ENCODE results near the gene GTPBP10. TPM values are rescaled to one million over a fixed set of nuclear protein-coding genes. Genes with fewer than 3 reads are reported as not detected.

Gene GTPBP10
- 10 to 100 TPM; 26.6 to 29.1 TPM for total RNA-seq

GRCh38 chr7:90346336-90347125, at the start of gene GTPBP10:
TSS of gene GTPBP10 (plus strand) at chr7:90346716. CDS start at chr7:90346742, 26 bp downstream.
- Mint-ChIP-seq H3K4me1 (peaks cover 31% of the 10 kb centered on the region), H3K4me3 (peak within 1 kb of the TSS; percentile 94), H3K27ac (peak within 1 kb of the TSS; percentile 98), H3K36me3 (peaks cover 22% of the 10 kb centered on the region), H3K27me3 (no peaks in the 10 kb centered on the region), H3K9me3 (ENCODE audit: low read depth) (no peaks in the 10 kb centered on the region)
- CTCF ChIA-PET = interaction anchor here (0.9 to 2.3 kb wide), 8 partner anchors 8 to 192 kb away, joined by 3 to 11 read pairs (median 3); partner anchors contain the start of genes FAM237B and STEAP1
- ATAC-seq (peak; percentile 99), DNase-seq (peak; percentile 95)

- H3K27me3 Mint-ChIP-seq = peaks cover 3% of the 10 kb centered on the region
- CTCF ChIA-PET = interaction anchor here (1.6 kb wide), 1 partner anchor 144 kb away, joined by 8 read pairs; the partner anchor contains the start of gene STEAP1
- no peaks in the 10 kb centered on the region for H3K9me3 Mint-ChIP-seq (ENCODE audit: low read depth)
- no peak overlapping the region for H3K4me3 Mint-ChIP-seq
- H3K36me3 Mint-ChIP-seq = no peaks in the 10 kb centered on the region
- H3K4me1 Mint-ChIP-seq = no peaks in the 10 kb centered on the region
- DNase-seq (no peak), ATAC-seq (peak; percentile 57)
- no peak overlapping the region for H3K27ac Mint-ChIP-seq
Measured at GRCh38 chr7:90298145-90299038, 48.1 kb upstream of the GTPBP10 start.

GRCh38 chr7:90303241-90303640, 43.3 kb upstream of the GTPBP10 start:
- DNase-seq (no peak), ATAC-seq (no peak)
- Mint-ChIP-seq H3K27ac (no peak overlapping the region), H3K36me3 (no peaks in the 10 kb centered on the region), H3K4me3 (no peak overlapping the region), H3K9me3 (ENCODE audit: low read depth) (no peaks in the 10 kb centered on the region), H3K4me1 (no peaks in the 10 kb centered on the region), H3K27me3 (peaks cover 2% of the 10 kb centered on the region)
- CTCF ChIA-PET = no interaction called here

GRCh38 chr7:90309872-90310271, 36.6 kb upstream of the GTPBP10 start:
- ATAC-seq = no peak
- Mint-ChIP-seq H3K9me3 (ENCODE audit: low read depth) (no peaks in the 10 kb centered on the region), H3K36me3 (no peaks in the 10 kb centered on the region), H3K4me1 (no peaks in the 10 kb centered on the region), H3K4me3 (no peak overlapping the region), H3K27me3 (peaks cover 7% of the 10 kb centered on the region), H3K27ac (no peak overlapping the region)
- CTCF ChIA-PET = no interaction called here
- no peak for DNase-seq

- H3K27me3 Mint-ChIP-seq = peaks cover 11% of the 10 kb centered on the region
- no peak for ATAC-seq
- CTCF ChIA-PET = no interaction called here
- no peaks in the 10 kb centered on the region for H3K9me3 Mint-ChIP-seq (ENCODE audit: low read depth)
- H3K36me3 Mint-ChIP-seq = no peaks in the 10 kb centered on the region
- H3K4me1 Mint-ChIP-seq = no peaks in the 10 kb centered on the region
- H3K4me3 Mint-ChIP-seq = no peak overlapping the region
- H3K27ac Mint-ChIP-seq = no peak overlapping the region
- DNase-seq = no peak
Measured at GRCh38 chr7:90311175-90311574, 35.3 kb upstream of the GTPBP10 start.

GRCh38 chr7:90312745-90313144, 33.8 kb upstream of the GTPBP10 start:
- Mint-ChIP-seq H3K27me3 (peaks cover 21% of the 10 kb centered on the region), H3K27ac (no peak overlapping the region), H3K4me3 (no peak overlapping the region), H3K36me3 (no peaks in the 10 kb centered on the region), H3K9me3 (ENCODE audit: low read depth) (no peaks in the 10 kb centered on the region), H3K4me1 (no peaks in the 10 kb centered on the region)
- ATAC-seq (no peak), DNase-seq (no peak)
- CTCF ChIA-PET = interaction anchor here (1.0 to 1.7 kb wide), 4 partner anchors 9 to 115 kb away, joined by 3 to 13 read pairs (median 4); partner anchors contain the start of gene STEAP2

GRCh38 chr7:90313907-90314306, 32.6 kb upstream of the GTPBP10 start:
- CTCF ChIA-PET = interaction anchor here (0.8 kb wide), 1 partner anchor 112 kb away, joined by 3 read pairs; no protein-coding TSS in a partner anchor
- Mint-ChIP-seq H3K36me3 (no peaks in the 10 kb centered on the region), H3K27ac (no peak overlapping the region), H3K4me3 (no peak overlapping the region), H3K9me3 (ENCODE audit: low read depth) (no peaks in the 10 kb centered on the region), H3K4me1 (no peaks in the 10 kb centered on the region), H3K27me3 (peaks cover 27% of the 10 kb centered on the region)
- no peak for ATAC-seq
- no peak for DNase-seq

GRCh38 chr7:90320014-90320413, 26.5 kb upstream of the GTPBP10 start:
- H3K9me3 Mint-ChIP-seq (ENCODE audit: low read depth) = no peaks in the 10 kb centered on the region
- CTCF ChIA-PET = no interaction called here
- no peak overlapping the region for H3K4me3 Mint-ChIP-seq
- no peak overlapping the region for H3K27ac Mint-ChIP-seq
- no peak for ATAC-seq
- peaks cover 61% of the 10 kb centered on the region for H3K27me3 Mint-ChIP-seq
- H3K4me1 Mint-ChIP-seq = peaks cover 7% of the 10 kb centered on the region
- no peaks in the 10 kb centered on the region for H3K36me3 Mint-ChIP-seq
- DNase-seq = no peak

- no peak for DNase-seq
- H3K36me3 Mint-ChIP-seq = no peaks in the 10 kb centered on the region
- CTCF ChIA-PET = no interaction called here
- H3K4me3 Mint-ChIP-seq = no peak overlapping the region
- no peak for ATAC-seq
- H3K9me3 Mint-ChIP-seq (ENCODE audit: low read depth) = no peaks in the 10 kb centered on the region
- H3K27me3 Mint-ChIP-seq = peaks cover 58% of the 10 kb centered on the region
- H3K4me1 Mint-ChIP-seq = peaks cover 7% of the 10 kb centered on the region
- no peak overlapping the region for H3K27ac Mint-ChIP-seq
Measured at GRCh38 chr7:90320418-90320800, 26.1 kb upstream of the GTPBP10 start.

GRCh38 chr7:90320801-90321494, 25.6 kb upstream of the GTPBP10 start, which contains the start of gene FAM237B:
TSS of gene FAM237B (minus strand) at chr7:90321304. CDS start at chr7:90319748, 1,556 bp downstream.
- no peaks in the 10 kb centered on the region for H3K9me3 Mint-ChIP-seq (ENCODE audit: low read depth)
- CTCF ChIA-PET = interaction anchor here (1.0 to 1.2 kb wide), 2 partner anchors 9 to 25 kb away, joined by 3 to 4 read pairs; partner anchors contain the start of gene GTPBP10
- H3K4me1 Mint-ChIP-seq = peaks cover 7% of the 10 kb centered on the region
- peaks cover 58% of the 10 kb centered on the region for H3K27me3 Mint-ChIP-seq
- H3K27ac Mint-ChIP-seq = no peak within 1 kb of the TSS
- ATAC-seq (no peak), DNase-seq (no peak)
- no peak within 1 kb of the TSS for H3K4me3 Mint-ChIP-seq
- no peaks in the 10 kb centered on the region for H3K36me3 Mint-ChIP-seq

- no peak overlapping the region for H3K4me3 Mint-ChIP-seq
Measured at GRCh38 chr7:90322837-90323236, 23.7 kb upstream of the GTPBP10 start.

GRCh38 chr7:90326500-90326899, 20.0 kb upstream of the GTPBP10 start:
- Mint-ChIP-seq H3K27me3 (peaks cover 23% of the 10 kb centered on the region), H3K4me3 (no peak overlapping the region), H3K9me3 (ENCODE audit: low read depth) (no peaks in the 10 kb centered on the region), H3K36me3 (no peaks in the 10 kb centered on the region), H3K4me1 (peaks cover 2% of the 10 kb centered on the region), H3K27ac (no peak overlapping the region)
- CTCF ChIA-PET = no interaction called here
- ATAC-seq (no peak), DNase-seq (no peak)

More at GRCh38 chr7:90322837-90323236, 23.7 kb upstream of the GTPBP10 start:
- CTCF ChIA-PET = no interaction called here
- no peaks in the 10 kb centered on the region for H3K36me3 Mint-ChIP-seq
- H3K4me1 Mint-ChIP-seq = peaks cover 7% of the 10 kb centered on the region
- H3K27ac Mint-ChIP-seq = no peak overlapping the region
- no peak for ATAC-seq
- DNase-seq = no peak
- no peaks in the 10 kb centered on the region for H3K9me3 Mint-ChIP-seq (ENCODE audit: low read depth)
- H3K27me3 Mint-ChIP-seq = peaks cover 47% of the 10 kb centered on the region
